NT2/D1 (cell line): Measurements from ENCODE around the gene LDLRAD2.
"Not testable (repeated sequence)": the region's sequence is repeated elsewhere in the genome, so short reads cannot be mapped to it uniquely, and the experiment has no call there.

Experiments
- DNase-seq: peaks from one replicate; pipeline ENCODE4 v3.0.0-alpha.2; 2011; ENCODE audit warnings: low read depth, low spot score
- H3K27me3 ChIP-seq: 2 replicates; pipeline ENCODE4 v1.6.0; 2011; ENCODE audit warnings: mild to moderate bottlenecking; ENCODE audit not compliant: insufficient read length, insufficient read depth
- H3K36me3 ChIP-seq: 2 replicates; pipeline ENCODE4 v1.6.1; 2011; ENCODE audit warnings: mild to moderate bottlenecking, low read length, mixed read lengths; ENCODE audit not compliant: insufficient read depth, insufficient read length
- H3K4me1 ChIP-seq: 2 replicates; pipeline ENCODE4 v1.5.1; 2011; ENCODE audit not compliant: insufficient read depth, insufficient read length
- H3K4me3 ChIP-seq: 2 replicates; pipeline ENCODE4 v1.5.1; 2011; ENCODE audit warnings: low read depth; ENCODE audit not compliant: insufficient read length
- H3K9ac ChIP-seq: 2 replicates; pipeline ENCODE4 v1.6.0; 2011; ENCODE audit warnings: low read depth; ENCODE audit not compliant: insufficient read length
- H3K9me3 ChIP-seq: 2 replicates; pipeline ENCODE4 v1.5.1; 2011; ENCODE audit warnings: mild to moderate bottlenecking, low read length; ENCODE audit not compliant: insufficient read depth
- SUZ12 ChIP-seq: IDR thresholded peaks from 2 replicates; pipeline ENCODE4 v1.6.1; 2011; ENCODE audit not compliant: insufficient read length, insufficient read depth; ENCODE audit errors: extremely low read depth
- YY1 ChIP-seq: IDR thresholded peaks from 2 replicates; pipeline ENCODE4 v1.6.1; 2011; ENCODE audit not compliant: insufficient read length, insufficient read depth
- ZNF274 ChIP-seq: IDR thresholded peaks from 2 replicates; pipeline ENCODE4 v1.6.1; 2011; ENCODE audit warnings: mild to moderate bottlenecking, low read depth, low read length

Gene LDLRAD2, protein sequence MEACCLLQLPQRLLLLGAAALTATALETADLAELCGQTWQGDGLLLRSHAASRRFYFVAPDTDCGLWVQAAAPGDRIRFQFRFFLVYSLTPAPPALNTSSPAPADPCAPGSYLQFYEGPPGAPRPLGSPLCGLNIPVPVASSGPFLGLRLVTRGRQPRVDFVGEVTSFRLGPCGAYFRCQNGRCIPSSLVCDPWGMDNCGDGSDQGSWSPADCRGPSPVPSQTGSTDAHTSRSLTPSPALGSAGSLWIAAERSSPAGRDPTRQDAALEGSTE

DNA sequence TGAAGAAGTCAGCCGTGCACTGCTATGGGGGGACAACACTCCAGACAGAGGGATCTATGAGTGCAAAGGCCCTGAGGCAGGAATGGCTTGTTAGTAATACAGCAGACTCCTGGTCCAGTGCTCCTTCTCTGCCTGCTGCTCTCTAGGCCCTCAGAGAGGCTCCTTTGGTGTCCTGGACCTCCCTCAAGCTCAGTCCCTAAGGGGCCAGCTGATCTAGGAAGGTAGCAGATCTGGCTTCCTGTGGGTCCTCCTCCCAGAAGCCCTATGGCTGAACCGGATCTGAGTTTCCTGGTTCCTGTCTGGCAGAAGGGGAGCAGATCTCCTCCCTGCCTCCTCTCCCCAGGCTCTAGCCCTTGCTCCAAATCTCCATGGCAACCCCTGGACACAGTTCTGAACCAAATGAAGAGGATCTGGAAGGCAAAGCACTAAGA is at the start of gene LDLRAD2:
TSS of gene LDLRAD2 (plus strand) at position 391 of the 431 bp plus-strand sequence. CDS start 187 bp downstream, outside the sequence.
- Histone ChIP-seq H3K4me3 (no peak within 1 kb of the TSS), H3K9me3 (no peaks in the 10 kb centered on the region), H3K9ac (no peak within 1 kb of the TSS), H3K27me3 (no peaks in the 10 kb centered on the region), H3K36me3 (no peaks in the 10 kb centered on the region), H3K4me1 (peaks cover 9% of the 10 kb centered on the region)
- no peak for DNase-seq
- TF ChIP-seq SUZ12 (no peak), YY1 (no peak), ZNF274 (no peak)

- Histone ChIP-seq H3K4me1 (peaks cover 4% of the 10 kb centered on the region), H3K27me3 (no peaks in the 10 kb centered on the region), H3K4me3 (no peak overlapping the region), H3K9ac (no peak overlapping the region), H3K36me3 (peaks cover 3% of the 10 kb centered on the region), H3K9me3 (no peaks in the 10 kb centered on the region)
- TF ChIP-seq SUZ12, result no peak
- no peak for TF ChIP-seq YY1
- no peak for TF ChIP-seq ZNF274
- DNase-seq, result no peak
Measured at GRCh38 chr1:21763236-21763635, 48.8 kb upstream of the LDLRAD2 start.

- TF ChIP-seq ZNF274, result no peak
- no peak for TF ChIP-seq SUZ12
- TF ChIP-seq YY1, result no peak
- H3K27me3 ChIP-seq, result no peaks in the 10 kb centered on the region
- H3K4me3 ChIP-seq, result no peak overlapping the region
- no peak for DNase-seq
- no peak overlapping the region for H3K9ac ChIP-seq
- no peaks in the 10 kb centered on the region for H3K9me3 ChIP-seq
- peaks cover 3% of the 10 kb centered on the region for H3K36me3 ChIP-seq
- peaks cover 4% of the 10 kb centered on the region for H3K4me1 ChIP-seq
Measured at GRCh38 chr1:21763694-21764419, 48.2 kb upstream of the LDLRAD2 start.

DNA sequence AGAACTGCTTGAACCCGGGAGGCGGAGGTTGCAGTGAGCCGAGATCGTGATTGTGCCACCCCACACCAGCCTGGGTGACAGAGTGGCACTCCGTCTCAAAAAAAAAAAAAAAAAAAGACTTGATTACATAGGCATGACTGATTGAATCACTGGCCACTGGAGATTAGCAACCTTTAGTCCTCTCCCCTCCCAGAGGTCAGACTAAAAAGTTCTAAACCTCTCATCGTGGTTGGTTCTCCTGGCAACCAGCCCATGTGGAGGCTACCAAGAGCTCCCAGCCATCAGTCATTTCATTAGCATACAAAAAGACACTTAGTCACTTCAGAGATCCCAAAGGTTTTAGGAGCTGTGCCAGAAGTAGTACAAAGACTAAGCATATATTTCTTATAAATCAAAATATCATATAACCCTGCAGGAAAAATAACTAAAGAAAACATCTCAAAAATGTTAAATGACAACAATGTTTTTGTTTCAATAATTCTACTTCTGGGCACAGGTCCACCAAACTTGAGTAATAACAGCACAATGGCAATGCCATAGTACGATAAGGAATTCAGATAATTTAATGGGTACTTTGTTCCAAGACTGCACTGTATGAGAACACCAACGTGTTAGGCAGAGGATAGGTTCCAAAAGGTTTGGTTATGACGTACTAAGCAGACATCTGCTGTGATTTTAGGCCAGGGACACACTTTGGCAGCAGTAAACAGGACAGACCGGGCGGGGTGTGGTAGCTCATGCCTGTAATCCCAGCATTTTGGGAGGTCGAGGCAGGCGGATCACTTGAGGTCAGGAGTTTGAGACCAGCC is 47.2 kb upstream of the LDLRAD2 start:
- no peaks in the 10 kb centered on the region for H3K27me3 ChIP-seq
- no peak for TF ChIP-seq YY1
- TF ChIP-seq ZNF274, result no peak
- no peak for TF ChIP-seq SUZ12
- no peak overlapping the region for H3K4me3 ChIP-seq
- peak; percentile 48 for DNase-seq
- no peaks in the 10 kb centered on the region for H3K9me3 ChIP-seq
- H3K9ac ChIP-seq, result no peak overlapping the region
- H3K36me3 ChIP-seq, result peaks cover 6% of the 10 kb centered on the region
- H3K4me1 ChIP-seq, result peaks cover 4% of the 10 kb centered on the region

DNA sequence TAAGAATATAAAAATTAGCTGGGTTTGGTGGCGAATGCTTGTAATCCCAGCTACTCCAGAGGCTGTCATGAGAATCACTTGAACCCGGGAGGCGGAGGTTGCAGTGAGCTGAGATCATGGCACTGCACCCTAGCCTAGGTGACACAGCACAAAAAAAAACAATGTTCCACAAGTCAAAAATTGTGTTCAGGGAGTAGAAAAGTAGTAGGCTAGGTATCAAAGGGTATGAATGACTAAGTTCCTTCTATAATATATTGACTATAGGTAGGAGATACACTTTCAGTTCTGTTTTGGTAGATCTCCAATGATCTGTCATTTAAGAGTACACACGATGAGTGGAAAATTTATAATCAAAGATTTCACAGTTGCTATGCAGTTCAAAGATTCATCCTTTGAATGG is 45.9 kb upstream of the LDLRAD2 start:
- TF ChIP-seq YY1 (no peak), ZNF274 (no peak), SUZ12 (no peak)
- no peak overlapping the region for H3K9ac ChIP-seq

GRCh38 chr1:21767106-21767505 is 45.0 kb upstream of the LDLRAD2 start:
- not testable (repeated sequence) for H3K4me1 ChIP-seq, DNase-seq, H3K36me3 ChIP-seq, H3K9me3 ChIP-seq, H3K27me3 ChIP-seq, H3K4me3 ChIP-seq, H3K9ac ChIP-seq

More for the DNA sequence above, 45.9 kb upstream of the LDLRAD2 start:
- peaks cover 6% of the 10 kb centered on the region for H3K36me3 ChIP-seq
- H3K4me3 ChIP-seq, result no peak overlapping the region
- DNase-seq, result no peak
- H3K27me3 ChIP-seq, result no peaks in the 10 kb centered on the region
- no peaks in the 10 kb centered on the region for H3K9me3 ChIP-seq
- H3K4me1 ChIP-seq, result peaks cover 4% of the 10 kb centered on the region

GRCh38 chr1:21770201-21770600 is 41.9 kb upstream of the LDLRAD2 start:
- TF ChIP-seq SUZ12 (no peak), YY1 (no peak), ZNF274 (no peak)
- no peak for DNase-seq
- Histone ChIP-seq H3K27me3 (no peaks in the 10 kb centered on the region), H3K9ac (no peak overlapping the region), H3K36me3 (peaks cover 3% of the 10 kb centered on the region), H3K9me3 (no peaks in the 10 kb centered on the region), H3K4me3 (no peak overlapping the region), H3K4me1 (no peaks in the 10 kb centered on the region)

- H3K4me1 ChIP-seq, H3K4me3 ChIP-seq, H3K36me3 ChIP-seq, DNase-seq, H3K9me3 ChIP-seq, H3K9ac ChIP-seq, H3K27me3 ChIP-seq: not testable (repeated sequence)
Measured at GRCh38 chr1:21770602-21771001, 41.5 kb upstream of the LDLRAD2 start.

DNA sequence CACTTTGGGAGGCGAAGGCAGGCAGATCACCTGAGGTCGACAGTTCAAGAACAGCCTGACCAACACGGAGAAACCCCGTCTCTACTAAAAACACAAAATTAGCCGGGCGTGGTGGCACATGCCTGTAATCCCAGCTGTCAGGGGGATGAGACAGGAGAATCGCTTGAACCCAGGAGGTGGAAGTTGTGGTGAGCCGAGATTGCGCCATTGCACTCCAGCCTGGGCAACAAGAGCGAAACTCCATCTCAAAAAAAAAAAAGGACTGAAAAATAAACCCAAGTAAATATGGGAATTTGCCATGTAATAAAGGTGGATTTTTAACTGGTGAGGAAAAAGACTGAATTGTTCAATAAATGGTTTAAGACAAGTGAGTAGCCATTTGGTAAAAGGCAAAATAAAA is 40.4 kb upstream of the LDLRAD2 start:
- not testable (repeated sequence) for H3K9ac ChIP-seq, H3K9me3 ChIP-seq, H3K27me3 ChIP-seq, H3K4me1 ChIP-seq, H3K36me3 ChIP-seq, DNase-seq, H3K4me3 ChIP-seq
